ENCODE measurements around the gene LRRC8A.

- TF ChIP-seq POLR2A (IDR thresholded peaks at IDR 0.05; ENCODE audit: extremely low read depth, insufficient read length) (no peak), CTCF (IDR thresholded peaks at IDR 0.05; ENCODE audit: low read depth, low read length) (no peak), MAX (IDR thresholded peaks at IDR 0.05; ENCODE audit: low read depth, low read length) (no peak)
Measured at GRCh38 chr9:128906741-128907140, 24.8 kb downstream of the LRRC8A start.
